Measurements from ENCODE around the gene NOM1.

- TF ChIP-seq CTCF (IDR thresholded peaks at IDR 0.05) (no peak), EZH2 (IDR thresholded peaks at IDR 0.05; ENCODE audit: borderline replicate concordance, insufficient read depth, low read depth, low read length, poor library complexity, severe bottlenecking) (no peak)
Measured at GRCh38 chr7:157017603-157018327, 68.3 kb downstream of the NOM1 start.

Measured in B cell (primary cell).